H9 (cell line): ENCODE measurements around the gene ULK3. TPM values are rescaled to one million over a fixed set of nuclear protein-coding genes. Genes with fewer than 3 reads are reported as not detected.

Source experiments
- DNase-seq: peaks from one replicate; pipeline ENCODE4 v3.0.0-alpha.2; 2017
- H2AFZ ChIP-seq: one replicate; pipeline ENCODE4 v1.6.1; 2013; ENCODE audit warnings: mild to moderate bottlenecking, low read length, control low read depth, moderate library complexity
- H2AK5ac ChIP-seq: 2 replicates; pipeline ENCODE4 v1.6.1; 2013; ENCODE audit warnings: low read length, control low read depth, mixed read lengths; ENCODE audit not compliant: insufficient read length
- H2BK120ac ChIP-seq: one replicate; pipeline ENCODE4 v1.6.1; 2013; ENCODE audit warnings: low read depth, mild to moderate bottlenecking, low read length, control low read depth, inconsistent platforms; ENCODE audit not compliant: poor library complexity, severe bottlenecking
- H2BK12ac ChIP-seq: 2 replicates; pipeline ENCODE4 v1.6.1; 2013; ENCODE audit warnings: low read length, control low read depth, mixed read lengths, low read depth; ENCODE audit not compliant: insufficient read length
- H2BK15ac ChIP-seq: 2 replicates; pipeline ENCODE4 v1.6.1; 2013; ENCODE audit warnings: low read depth, low read length, control low read depth
- H2BK20ac ChIP-seq: one replicate; pipeline ENCODE4 v1.6.1; 2013; ENCODE audit warnings: low read depth, mild to moderate bottlenecking, low read length, control low read depth, inconsistent platforms; ENCODE audit not compliant: poor library complexity, severe bottlenecking
- H2BK5ac ChIP-seq: 2 replicates; pipeline ENCODE4 v1.6.1; 2013; ENCODE audit warnings: low read length, control low read depth, mixed read lengths; ENCODE audit not compliant: insufficient read length
- H3K14ac ChIP-seq: 2 replicates; pipeline ENCODE4 v1.6.1; 2013; ENCODE audit warnings: low read length, control low read depth; ENCODE audit not compliant: insufficient read depth
- H3K18ac ChIP-seq: 2 replicates; pipeline ENCODE4 v1.6.1; 2013; ENCODE audit warnings: low read depth, mild to moderate bottlenecking, mixed read lengths, low read length, control low read depth; ENCODE audit not compliant: insufficient read length
- H3K23ac ChIP-seq: 2 replicates; pipeline ENCODE4 v1.6.1; 2013; ENCODE audit warnings: low read length, control low read depth, mixed read lengths, low read depth; ENCODE audit not compliant: insufficient read length
- H3K23me2 ChIP-seq: 2 replicates; pipeline ENCODE4 v1.6.1; 2013; ENCODE audit warnings: low read depth, mild to moderate bottlenecking, mixed read lengths, low read length, control low read depth; ENCODE audit not compliant: insufficient read length, poor library complexity, severe bottlenecking
- H3K27ac ChIP-seq: 2 replicates; pipeline ENCODE4 v1.5.1; 2013; ENCODE audit warnings: low read length, control low read depth, mixed read lengths, low read depth; ENCODE audit not compliant: insufficient read length
- H3K27me3 ChIP-seq: 2 replicates; pipeline ENCODE4 v1.6.1; 2013; ENCODE audit warnings: low read length, control low read depth, inconsistent platforms; ENCODE audit not compliant: insufficient read depth
- H3K4ac ChIP-seq: 2 replicates; pipeline ENCODE4 v1.6.1; 2013; ENCODE audit warnings: low read depth, mild to moderate bottlenecking, control low read depth, inconsistent platforms, low read length, moderate library complexity
- H3K4me1 ChIP-seq: 2 replicates; pipeline ENCODE4 v1.6.1; 2013; ENCODE audit warnings: low read length, control low read depth, inconsistent platforms; ENCODE audit not compliant: insufficient read depth
- H3K4me2 ChIP-seq: 2 replicates; pipeline ENCODE4 v1.6.1; 2013; ENCODE audit warnings: low read length, control low read depth, mixed read lengths; ENCODE audit not compliant: insufficient read length, insufficient read depth
- H3K56ac ChIP-seq: 2 replicates; pipeline ENCODE4 v1.6.1; 2013; ENCODE audit warnings: low read depth, mild to moderate bottlenecking, mixed read lengths, low read length, control low read depth; ENCODE audit not compliant: insufficient read length
- H3K79me1 ChIP-seq: 2 replicates; pipeline ENCODE4 v1.6.1; 2013; ENCODE audit warnings: low read depth, mild to moderate bottlenecking, moderate library complexity, low read length, control low read depth, inconsistent platforms; ENCODE audit not compliant: insufficient read depth, poor library complexity, severe bottlenecking
- H3K79me2 ChIP-seq: 2 replicates; pipeline ENCODE4 v1.6.1; 2013; ENCODE audit warnings: low read length, control low read depth, inconsistent platforms; ENCODE audit not compliant: insufficient read depth
- H3K9ac ChIP-seq: 2 replicates; pipeline ENCODE4 v1.6.1; 2013; ENCODE audit warnings: low read length, control low read depth, mixed read lengths; ENCODE audit not compliant: insufficient read length; ENCODE audit errors: extremely low read depth
- H3K9me3 ChIP-seq: one replicate; pipeline ENCODE4 v1.6.1; 2013; ENCODE audit warnings: low read depth, low read length, inconsistent platforms; ENCODE audit not compliant: control insufficient read depth
- H3T11ph ChIP-seq: one replicate; pipeline ENCODE4 v1.6.1; 2013; ENCODE audit warnings: mild to moderate bottlenecking, low read length, control low read depth, inconsistent platforms
- H4K20me1 ChIP-seq: one replicate; pipeline ENCODE4 v1.6.1; 2013; ENCODE audit not compliant: control insufficient read depth, insufficient read length, insufficient read depth
- H4K5ac ChIP-seq: 2 replicates; pipeline ENCODE4 v1.6.1; 2013; ENCODE audit warnings: low read depth, mild to moderate bottlenecking, mixed read lengths, low read length, control low read depth; ENCODE audit not compliant: insufficient read length
- H4K8ac ChIP-seq: replicated peaks from 2 replicates; pipeline ENCODE4 v1.6.1; 2013; ENCODE audit warnings: low read length, control low read depth, mixed read lengths, low read depth; ENCODE audit not compliant: insufficient read length
- H4K91ac ChIP-seq: 2 replicates; pipeline ENCODE4 v1.6.1; 2013; ENCODE audit warnings: low read depth, mild to moderate bottlenecking, moderate library complexity, mixed read lengths, low read length, control low read depth; ENCODE audit not compliant: insufficient read length
- H3K27ac Mint-ChIP-seq, 3 experiments: 2 replicates in 2 of 3; 3 replicates in 1 of 3; pipeline ENCODE4 v1.8.0; 2020 to 2021; ENCODE audit warnings: mixed read lengths in 3 of 3, mild to moderate bottlenecking in 1 of 3, moderate library complexity in 1 of 3
- H3K27me3 Mint-ChIP-seq: 2 replicates; pipeline ENCODE4 v1.8.0; 2021; ENCODE audit warnings: low read depth, mild to moderate bottlenecking, moderate library complexity, mixed read lengths
- H3K36me3 Mint-ChIP-seq, 3 experiments: 2 replicates in 2 of 3; 3 replicates in 1 of 3; pipeline ENCODE4 v1.8.0; 2020 to 2021; ENCODE audit warnings: low read depth in 3 of 3, mixed read lengths in 3 of 3; ENCODE audit not compliant: insufficient read depth in 1 of 3
- H3K4me1 Mint-ChIP-seq, 2 experiments: 2 replicates each; pipeline ENCODE4 v1.8.0; 2020; ENCODE audit warnings: mixed read lengths in 2 of 2
- H3K4me3 Mint-ChIP-seq, 2 experiments: 2 replicates in 1 of 2; 3 replicates in 1 of 2; pipeline ENCODE4 v1.8.0; 2020 to 2021; ENCODE audit warnings: mild to moderate bottlenecking in 2 of 2, mixed read lengths in 2 of 2, moderate library complexity in 1 of 2
- H3K9me3 Mint-ChIP-seq, 2 experiments: 2 replicates in 1 of 2; 3 replicates in 1 of 2; pipeline ENCODE4 v1.8.0; 2020; ENCODE audit warnings: mild to moderate bottlenecking in 2 of 2, mixed read lengths in 2 of 2, moderate library complexity in 1 of 2
- CTCF ChIP-seq: fragments of 200-600 bp; sonication (generic); conservative IDR thresholded peaks from 3 replicates; pipeline ENCODE4 v1.8.0; 2021; ENCODE audit warnings: antibody characterized with exemption, mild to moderate bottlenecking
- WGBS: extraction: QIAGEN DNeasy Blood & Tissue Kit; methylation state at CpG from one replicate; pipeline ENCODE4 v1.1.7; 2013; ENCODE audit warnings: missing lambda C conversion rate, low lambda C conversion rate, mixed read lengths; ENCODE audit not compliant: insufficient read length; ENCODE audit errors: extremely low coverage; 5-methylcytosine and 5-hydroxymethylcytosine counted together
- total RNA-seq: library from RNA; stranded (reverse); gene quantifications from 2 replicates; pipeline ENCODE4 v1.2.1, GENCODE V29; 2021

ULK3 gene
- total RNA-seq, 1 experiment from 2014 or later: 34.0 TPM

GRCh38 chr15:74854453-74855022 lies 11.6 kb upstream of the ULK3 start:
- H2AFZ ChIP-seq: no peak overlapping the region
- H3K9me3 Mint-ChIP-seq: no peaks in the 10 kb centered on the region
- peak overlapping the region in 1 of 3 experiments; percentile 61; a peak in 2 of 7 replicates for H3K27ac Mint-ChIP-seq
- no peak overlapping the region for H2BK20ac ChIP-seq
- no peak overlapping the region for H4K8ac ChIP-seq
- no peaks in the 10 kb centered on the region for H3K79me2 ChIP-seq
- no peak overlapping the region for H3K18ac ChIP-seq
- no peak overlapping the region for H4K5ac ChIP-seq
- no peak overlapping the region for H3K56ac ChIP-seq
- no peak overlapping the region for H3K4me2 ChIP-seq
- H3K4me1 ChIP-seq: no peaks in the 10 kb centered on the region
- WGBS: no CpG with 5 or more reads among the region's 13 CpGs
- H3K27ac ChIP-seq: no peak overlapping the region
- no peak overlapping the region for H3K14ac ChIP-seq
- no peak for TF ChIP-seq CTCF
- peaks cover 8 to 34% (median 27%) of the 10 kb centered on the region in 3 experiments; a peak in 6 of 7 replicates for H3K36me3 Mint-ChIP-seq
- H4K20me1 ChIP-seq: no peaks in the 10 kb centered on the region
- no peak overlapping the region for H2BK5ac ChIP-seq
- H2BK120ac ChIP-seq: no peak overlapping the region
- no peak overlapping the region for H2AK5ac ChIP-seq
- no peaks in the 10 kb centered on the region for H3K9me3 ChIP-seq
- H3K27me3 ChIP-seq: no peaks in the 10 kb centered on the region
- H3K23me2 ChIP-seq: no peaks in the 10 kb centered on the region
- H3K4ac ChIP-seq: no peak overlapping the region
- no peak overlapping the region for H3K4me3 Mint-ChIP-seq
- no peaks in the 10 kb centered on the region for H3K27me3 Mint-ChIP-seq
- H4K91ac ChIP-seq: no peak overlapping the region
- no peak overlapping the region for H2BK15ac ChIP-seq
- H2BK12ac ChIP-seq: no peak overlapping the region
- no peak overlapping the region for H3K9ac ChIP-seq
- no peak overlapping the region for H3T11ph ChIP-seq
- no peak overlapping the region for H3K23ac ChIP-seq
- peaks cover 0 to 6% of the 10 kb centered on the region in 2 experiments; a peak in 3 of 4 replicates for H3K4me1 Mint-ChIP-seq
- no peak for DNase-seq
- H3K79me1 ChIP-seq: no peaks in the 10 kb centered on the region
